Limb (tissue), 2 donors: ENCODE results near the gene ST6GALNAC5.
"Not testable (repeated sequence)": the region's sequence is repeated elsewhere in the genome, so short reads cannot be mapped to it uniquely, and the experiment has no call there.

Experiments used
- DNase-seq, 2 donors: peaks; one replicate each; pipeline ENCODE4 v3.0.0-alpha.2; 2016; ENCODE audit errors: extremely low spot score in 2 of 2

The ST6GALNAC5 gene

GRCh38 chr1:76867342-76868130, at the start of gene ST6GALNAC5:
Gene ST6GALNAC5 (plus strand): TSS chr1:76867480.
- peak; percentile 45 to 74 for DNase-seq

GRCh38 chr1:76820028-76820427, 47.3 kb upstream of the ST6GALNAC5 start:
- no peak for DNase-seq

GRCh38 chr1:76822961-76823360, 44.3 kb upstream of the ST6GALNAC5 start:
- not testable (repeated sequence) for DNase-seq

GRCh38 chr1:76824106-76824505, 43.2 kb upstream of the ST6GALNAC5 start:
- DNase-seq: no peak

GRCh38 chr1:76826072-76826845, 41.0 kb upstream of the ST6GALNAC5 start:
- DNase-seq: no peak

- DNase-seq: no peak
These were observed 40.2 kb upstream of the ST6GALNAC5 start for GRCh38 chr1:76827066-76827465.

- DNase-seq: no peak
These were observed 36.9 kb upstream of the ST6GALNAC5 start for GRCh38 chr1:76830373-76830772.

- no peak for DNase-seq
These were observed 34.8 kb upstream of the ST6GALNAC5 start for GRCh38 chr1:76832521-76832920.

- no peak for DNase-seq
These were observed 34.1 kb upstream of the ST6GALNAC5 start for GRCh38 chr1:76833151-76833550.

GRCh38 chr1:76833856-76834255, 33.4 kb upstream of the ST6GALNAC5 start:
- no peak for DNase-seq

- DNase-seq: no peak
These were observed 32.1 kb upstream of the ST6GALNAC5 start for GRCh38 chr1:76835203-76835602.

GRCh38 chr1:76840278-76840677, 27.0 kb upstream of the ST6GALNAC5 start:
- no peak for DNase-seq

GRCh38 chr1:76841460-76841859, 25.8 kb upstream of the ST6GALNAC5 start:
- DNase-seq: no peak

- no peak for DNase-seq
These were observed 23.3 kb upstream of the ST6GALNAC5 start for GRCh38 chr1:76843821-76844464.

- no peak for DNase-seq
These were observed 13.0 kb upstream of the ST6GALNAC5 start for GRCh38 chr1:76854255-76854654.

GRCh38 chr1:76856104-76856503, 11.2 kb upstream of the ST6GALNAC5 start:
- DNase-seq: no peak

- no peak for DNase-seq
These were observed 10.1 kb upstream of the ST6GALNAC5 start for GRCh38 chr1:76857138-76857537.

- DNase-seq: no peak
These were observed 9.3 kb upstream of the ST6GALNAC5 start for GRCh38 chr1:76857973-76858372.

GRCh38 chr1:76861149-76861548, 6.1 kb upstream of the ST6GALNAC5 start:
- DNase-seq: no peak

- DNase-seq: no peak
These were observed 4.8 kb upstream of the ST6GALNAC5 start for GRCh38 chr1:76862447-76862846.

- no peak for DNase-seq
These were observed 2.9 kb upstream of the ST6GALNAC5 start for GRCh38 chr1:76864383-76864782.

- DNase-seq: no peak
These were observed 1.5 kb upstream of the ST6GALNAC5 start for GRCh38 chr1:76865696-76866286.
